K562 (cell line): ENCODE data around the gene TERC. TPM values are rescaled to one million over a fixed set of nuclear protein-coding genes. Genes with fewer than 3 reads are reported as not detected.

Experiments
- AFF1 ChIP-seq, 2 experiments: fragments of 450-650 bp; IDR thresholded peaks; 2 replicates each; pipeline ENCODE4 v1.6.1; 2018; ENCODE audit warnings: mild to moderate bottlenecking in 2 of 2, low read depth in 1 of 2; ENCODE audit not compliant: partially characterized antibody in 2 of 2
- BRD9 ChIP-seq: fragments of 450-650 bp; IDR thresholded peaks from 2 replicates; pipeline ENCODE4 v1.6.1; 2018; ENCODE audit warnings: low read depth; ENCODE audit not compliant: partially characterized antibody
- ERF ChIP-seq: fragments of 450-650 bp; formaldehyde crosslinking; IDR thresholded peaks from 2 replicates; pipeline ENCODE4 v1.4.0; 2020; ENCODE audit warnings: mild to moderate bottlenecking, mixed read lengths
- ETS2 ChIP-seq: IDR thresholded peaks from 2 replicates; pipeline ENCODE4 v1.6.1; 2016; ENCODE audit warnings: borderline replicate concordance, missing genetic modification characterization, mild to moderate bottlenecking, moderate library complexity, missing compliant biosample characterization; ENCODE audit not compliant: poor library complexity, severe bottlenecking
- ILK ChIP-seq: fragments of 450-650 bp; IDR thresholded peaks from 2 replicates; pipeline ENCODE4 v1.6.1; 2016; ENCODE audit warnings: missing genetic modification characterization, low read depth, mild to moderate bottlenecking, missing compliant biosample characterization, moderate library complexity, borderline replicate concordance
- NELFE ChIP-seq: IDR thresholded peaks from 2 replicates; pipeline ENCODE4 v1.6.1; 2011; ENCODE audit warnings: mild to moderate bottlenecking; ENCODE audit not compliant: insufficient read depth, insufficient read length
- OTX1 ChIP-seq: fragments of 450-650 bp; formaldehyde crosslinking; IDR thresholded peaks from 2 replicates; pipeline ENCODE4 v1.4.0; 2022; ENCODE audit warnings: mild to moderate bottlenecking
- PCBP1 ChIP-seq: fragments of 200-400 bp; formaldehyde crosslinking; IDR thresholded peaks from 2 replicates; pipeline ENCODE4 v1.6.1; 2018; ENCODE audit warnings: mild to moderate bottlenecking, low read depth, low read length; ENCODE audit not compliant: poor library complexity, severe bottlenecking
- PHF20 ChIP-seq: fragments of 450-650 bp; IDR thresholded peaks from 2 replicates; pipeline ENCODE4 v1.6.1; 2018; ENCODE audit not compliant: partially characterized antibody
- PHF21A ChIP-seq: fragments of 450-650 bp; IDR thresholded peaks from 2 replicates; pipeline ENCODE4 v1.6.1; 2017; ENCODE audit warnings: low read depth, borderline replicate concordance
- RBM15 ChIP-seq: fragments of 200-400 bp; formaldehyde crosslinking; IDR thresholded peaks from 2 replicates; pipeline ENCODE4 v1.6.1; 2018; ENCODE audit warnings: mild to moderate bottlenecking, low read length, moderate library complexity; ENCODE audit not compliant: insufficient read depth
- RERE ChIP-seq: sonication (generic); formaldehyde crosslinking; IDR thresholded peaks from 2 replicates; pipeline ENCODE4 v1.8.0; 2023; ENCODE audit warnings: missing genetic modification reagents, mild to moderate bottlenecking, borderline replicate concordance
- SMARCC2 ChIP-seq: fragments of 450-650 bp; IDR thresholded peaks from 2 replicates; pipeline ENCODE4 v1.6.1; 2017; ENCODE audit warnings: antibody characterized with exemption, moderate library complexity, mild to moderate bottlenecking, low read depth
- TAL1 ChIP-seq: fragments of 450-650 bp; IDR thresholded peaks from 2 replicates; pipeline ENCODE4 v1.6.1; 2016; ENCODE audit warnings: mild to moderate bottlenecking
- TBP ChIP-seq: optimal IDR thresholded peaks from 2 replicates; pipeline ENCODE3; 2011; ENCODE audit warnings: low read depth, low read length, improper control_type of control experiment
- ZFP30 ChIP-seq: fragments of 250-450 bp; sonication (Bioruptor Pico); IDR thresholded peaks from 2 replicates; pipeline ENCODE4 v1.8.0; 2022; ENCODE audit warnings: moderate library complexity, mild to moderate bottlenecking, inconsistent platforms, borderline replicate concordance
- ZFX ChIP-seq: sonication (generic); formaldehyde crosslinking; IDR thresholded peaks from 2 replicates; pipeline ENCODE4 v1.8.0; 2022; ENCODE audit warnings: mild to moderate bottlenecking, missing genetic modification reagents, moderate library complexity
- ZNF583 ChIP-seq: fragments of 250-450 bp; sonication (Bioruptor Pico); IDR thresholded peaks from 2 replicates; pipeline ENCODE4 v1.4.0; 2020
- ZNF586 ChIP-seq: fragments of 450-650 bp; formaldehyde crosslinking; conservative IDR thresholded peaks from 2 replicates; pipeline ENCODE4 v1.4.0; 2020; ENCODE audit warnings: mild to moderate bottlenecking, moderate library complexity
- ZNF589 ChIP-seq: fragments of 200-800 bp; sonication (Bioruptor generic); IDR thresholded peaks from 2 replicates; pipeline ENCODE4 v1.6.1; 2016; ENCODE audit warnings: low read depth, missing genetic modification characterization, missing compliant biosample characterization
- ZNF76 ChIP-seq: fragments of 250-450 bp; sonication (Bioruptor Pico); IDR thresholded peaks from 2 replicates; pipeline ENCODE4 v1.4.0; 2020; ENCODE audit warnings: mild to moderate bottlenecking, moderate library complexity, borderline replicate concordance
- polyA plus RNA-seq, 8 experiments: library from polyadenylated mRNA; depleted of rRNA in 4 of 8; stranded (reverse) in 5 of 8; unstranded in 3 of 8; fragments of >200 nt; fragmentation: Nextera tagmentation in 2 of 8; fragmentation: Illumina TruSeq in 1 of 8; extraction: Ambion mirVana in 2 of 8; extraction: Trizol in 1 of 8; gene quantifications; 2 replicates each; pipeline versions ENCODE4 v1.2.1 to v1.2.3, GENCODE V29; 2011 to 2014; ENCODE audit warnings: inconsistent platforms in 1 of 8, missing spikeins in 1 of 8
- total RNA-seq, 7 experiments: library from RNA; depleted of rRNA in 6 of 7; stranded (reverse); fragments of >200 nt in 6 of 7; fragmentation: Illumina TruSeq in 2 of 7; extraction: Trizol in 2 of 7; gene quantifications; 2 replicates each; pipeline versions ENCODE4 v1.2.1 to v1.2.3, GENCODE V29; 2011 to 2021; ENCODE audit warnings: low replicate concordance in 1 of 7

TERC gene
- total and polyA plus RNA-seq, 9 of the 15 experiments (the other 6 are each of a cell fraction or from before 2014, with no cell fraction given), result 0.77 to 234 (median 27.9) TPM; not detected in 3

- TF ChIP-seq ZNF76 (CRISPR knock-in tag) (no peak), AFF1 (IDR thresholded peaks at IDR 0.05; ENCODE audit: low read depth in 1 of 2, partially characterized antibody in 2 of 2) (peak in 1 of 2 experiments; percentile 64), SMARCC2 (peak; percentile 46; the same call in 1 of the 2 replicates), TAL1 (no peak), OTX1 (CRISPR knock-in tag) (no peak), ZNF589 (CRISPR knock-in tag) (0 out of 2 replicates have a peak, but pooled peaks have one; percentile 29), ZFP30 (CRISPR knock-in tag) (no peak), BRD9 (no peak), ETS2 (tag) (no peak), ZNF586 (CRISPR knock-in tag) (no peak), PCBP1 (no peak), TBP (no peak), RERE (CRISPR knock-in tag) (no peak), ILK (tag) (no peak), PHF20 (no peak), ZNF583 (CRISPR knock-in tag) (no peak), NELFE (no peak), PHF21A (no peak), RBM15 (no peak), ZFX (CRISPR knock-in tag) (peak; percentile 73), ERF (no peak)
These were observed 4.4 kb downstream of the TERC start (continued) for GRCh38 chr3:169760479-169760878.
